ENCODE results near the gene PSMD14.

PSMD14 gene

DNA sequence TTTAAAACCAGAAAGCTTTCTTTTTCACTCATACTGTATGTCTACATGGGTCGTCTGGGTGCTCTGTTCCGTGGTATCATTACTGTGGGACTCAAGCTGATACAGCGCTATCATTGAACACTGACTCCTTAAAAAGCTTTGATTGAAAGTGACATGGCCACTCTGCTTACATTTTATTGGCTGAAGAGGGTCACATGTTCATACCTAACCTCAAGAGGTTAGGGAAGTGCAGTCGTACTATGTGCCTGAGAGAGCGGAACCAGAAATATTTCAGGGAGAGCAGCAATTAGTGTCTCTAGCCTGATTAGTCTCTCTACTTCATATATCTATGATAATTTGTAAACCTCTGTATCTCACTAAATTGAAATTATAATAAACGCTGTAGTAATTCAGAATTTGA lies 43.5 kb downstream of the PSMD14 start:
- Histone ChIP-seq H3K27ac (ENCODE audit: extremely low read depth, low read depth, low read length) (no peak overlapping the region), H3K36me3 (ENCODE audit: control insufficient read depth in 2 of 2, insufficient read depth in 1 of 2, low read length in 2 of 2) (no peaks in the 10 kb centered on the region), H3K9me3 (ENCODE audit: control insufficient read depth, insufficient read depth, low read depth, low read length) (no peaks in the 10 kb centered on the region), H3K4me3 (ENCODE audit: low read depth, low read length) (no peak overlapping the region), H3K4me1 (ENCODE audit: control insufficient read depth, insufficient read depth, low read length) (peaks cover 10% of the 10 kb centered on the region; the same call in 1 of the 2 replicates)
- ChIA-PET POLR2A (no interaction called here), CTCF (no interaction called here)
- TF ChIP-seq ZNF791 (tag by site-specific recombination; IDR thresholded peaks at IDR 0.05) (no peak), ZFP41 (tag by site-specific recombination; IDR thresholded peaks at IDR 0.05; ENCODE audit: borderline replicate concordance) (no peak), KLF9 (tag by site-specific recombination; IDR thresholded peaks at IDR 0.05; ENCODE audit: low read depth) (no peak), ZNF514 (tag by site-specific recombination; IDR thresholded peaks at IDR 0.05) (no peak), ZNF23 (tag by site-specific recombination; IDR thresholded peaks at IDR 0.05; ENCODE audit: borderline replicate concordance) (no peak), ZNF555 (tag by site-specific recombination; conservative IDR thresholded peaks at IDR 0.05) (no peak), GLIS2 (tag by site-specific recombination; IDR thresholded peaks at IDR 0.05) (no peak), ZNF560 (tag by site-specific recombination; IDR thresholded peaks at IDR 0.05; ENCODE audit: borderline replicate concordance) (no peak), ZBTB8A (tag by site-specific recombination; IDR thresholded peaks at IDR 0.05) (no peak), KLF7 (tag by site-specific recombination; IDR thresholded peaks at IDR 0.05; ENCODE audit: borderline replicate concordance) (no peak), ZNF302 (tag by site-specific recombination; IDR thresholded peaks at IDR 0.05; ENCODE audit: low read depth) (no peak)
- TF ChIP-seq, protein P1, sequence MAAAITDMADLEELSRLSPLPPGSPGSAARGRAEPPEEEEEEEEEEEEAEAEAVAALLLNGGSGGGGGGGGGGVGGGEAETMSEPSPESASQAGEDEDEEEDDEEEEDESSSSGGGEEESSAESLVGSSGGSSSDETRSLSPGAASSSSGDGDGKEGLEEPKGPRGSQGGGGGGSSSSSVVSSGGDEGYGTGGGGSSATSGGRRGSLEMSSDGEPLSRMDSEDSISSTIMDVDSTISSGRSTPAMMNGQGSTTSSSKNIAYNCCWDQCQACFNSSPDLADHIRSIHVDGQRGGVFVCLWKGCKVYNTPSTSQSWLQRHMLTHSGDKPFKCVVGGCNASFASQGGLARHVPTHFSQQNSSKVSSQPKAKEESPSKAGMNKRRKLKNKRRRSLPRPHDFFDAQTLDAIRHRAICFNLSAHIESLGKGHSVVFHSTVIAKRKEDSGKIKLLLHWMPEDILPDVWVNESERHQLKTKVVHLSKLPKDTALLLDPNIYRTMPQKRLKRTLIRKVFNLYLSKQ (tag by site-specific recombination; IDR thresholded peaks at IDR 0.05; ENCODE audit: borderline replicate concordance) = no peak
- TF ChIP-seq, protein P2, sequence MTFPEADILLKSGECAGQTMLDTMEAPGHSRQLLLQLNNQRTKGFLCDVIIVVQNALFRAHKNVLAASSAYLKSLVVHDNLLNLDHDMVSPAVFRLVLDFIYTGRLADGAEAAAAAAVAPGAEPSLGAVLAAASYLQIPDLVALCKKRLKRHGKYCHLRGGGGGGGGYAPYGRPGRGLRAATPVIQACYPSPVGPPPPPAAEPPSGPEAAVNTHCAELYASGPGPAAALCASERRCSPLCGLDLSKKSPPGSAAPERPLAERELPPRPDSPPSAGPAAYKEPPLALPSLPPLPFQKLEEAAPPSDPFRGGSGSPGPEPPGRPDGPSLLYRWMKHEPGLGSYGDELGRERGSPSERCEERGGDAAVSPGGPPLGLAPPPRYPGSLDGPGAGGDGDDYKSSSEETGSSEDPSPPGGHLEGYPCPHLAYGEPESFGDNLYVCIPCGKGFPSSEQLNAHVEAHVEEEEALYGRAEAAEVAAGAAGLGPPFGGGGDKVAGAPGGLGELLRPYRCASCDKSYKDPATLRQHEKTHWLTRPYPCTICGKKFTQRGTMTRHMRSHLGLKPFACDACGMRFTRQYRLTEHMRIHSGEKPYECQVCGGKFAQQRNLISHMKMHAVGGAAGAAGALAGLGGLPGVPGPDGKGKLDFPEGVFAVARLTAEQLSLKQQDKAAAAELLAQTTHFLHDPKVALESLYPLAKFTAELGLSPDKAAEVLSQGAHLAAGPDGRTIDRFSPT (tag by site-specific recombination; IDR thresholded peaks at IDR 0.05) = no peak
- TF ChIP-seq, protein P3, sequence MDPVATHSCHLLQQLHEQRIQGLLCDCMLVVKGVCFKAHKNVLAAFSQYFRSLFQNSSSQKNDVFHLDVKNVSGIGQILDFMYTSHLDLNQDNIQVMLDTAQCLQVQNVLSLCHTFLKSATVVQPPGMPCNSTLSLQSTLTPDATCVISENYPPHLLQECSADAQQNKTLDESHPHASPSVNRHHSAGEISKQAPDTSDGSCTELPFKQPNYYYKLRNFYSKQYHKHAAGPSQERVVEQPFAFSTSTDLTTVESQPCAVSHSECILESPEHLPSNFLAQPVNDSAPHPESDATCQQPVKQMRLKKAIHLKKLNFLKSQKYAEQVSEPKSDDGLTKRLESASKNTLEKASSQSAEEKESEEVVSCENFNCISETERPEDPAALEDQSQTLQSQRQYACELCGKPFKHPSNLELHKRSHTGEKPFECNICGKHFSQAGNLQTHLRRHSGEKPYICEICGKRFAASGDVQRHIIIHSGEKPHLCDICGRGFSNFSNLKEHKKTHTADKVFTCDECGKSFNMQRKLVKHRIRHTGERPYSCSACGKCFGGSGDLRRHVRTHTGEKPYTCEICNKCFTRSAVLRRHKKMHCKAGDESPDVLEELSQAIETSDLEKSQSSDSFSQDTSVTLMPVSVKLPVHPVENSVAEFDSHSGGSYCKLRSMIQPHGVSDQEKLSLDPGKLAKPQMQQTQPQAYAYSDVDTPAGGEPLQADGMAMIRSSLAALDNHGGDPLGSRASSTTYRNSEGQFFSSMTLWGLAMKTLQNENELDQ (tag by site-specific recombination; IDR thresholded peaks at IDR 0.05; ENCODE audit: low read depth) = no peak
- TF ChIP-seq, protein P4, sequence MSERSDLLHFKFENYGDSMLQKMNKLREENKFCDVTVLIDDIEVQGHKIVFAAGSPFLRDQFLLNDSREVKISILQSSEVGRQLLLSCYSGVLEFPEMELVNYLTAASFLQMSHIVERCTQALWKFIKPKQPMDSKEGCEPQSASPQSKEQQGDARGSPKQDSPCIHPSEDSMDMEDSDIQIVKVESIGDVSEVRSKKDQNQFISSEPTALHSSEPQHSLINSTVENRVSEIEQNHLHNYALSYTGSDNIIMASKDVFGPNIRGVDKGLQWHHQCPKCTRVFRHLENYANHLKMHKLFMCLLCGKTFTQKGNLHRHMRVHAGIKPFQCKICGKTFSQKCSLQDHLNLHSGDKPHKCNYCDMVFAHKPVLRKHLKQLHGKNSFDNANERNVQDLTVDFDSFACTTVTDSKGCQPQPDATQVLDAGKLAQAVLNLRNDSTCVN (tag by site-specific recombination; optimal IDR thresholded peaks at IDR 0.05) = no peak
- TF ChIP-seq, protein P5, sequence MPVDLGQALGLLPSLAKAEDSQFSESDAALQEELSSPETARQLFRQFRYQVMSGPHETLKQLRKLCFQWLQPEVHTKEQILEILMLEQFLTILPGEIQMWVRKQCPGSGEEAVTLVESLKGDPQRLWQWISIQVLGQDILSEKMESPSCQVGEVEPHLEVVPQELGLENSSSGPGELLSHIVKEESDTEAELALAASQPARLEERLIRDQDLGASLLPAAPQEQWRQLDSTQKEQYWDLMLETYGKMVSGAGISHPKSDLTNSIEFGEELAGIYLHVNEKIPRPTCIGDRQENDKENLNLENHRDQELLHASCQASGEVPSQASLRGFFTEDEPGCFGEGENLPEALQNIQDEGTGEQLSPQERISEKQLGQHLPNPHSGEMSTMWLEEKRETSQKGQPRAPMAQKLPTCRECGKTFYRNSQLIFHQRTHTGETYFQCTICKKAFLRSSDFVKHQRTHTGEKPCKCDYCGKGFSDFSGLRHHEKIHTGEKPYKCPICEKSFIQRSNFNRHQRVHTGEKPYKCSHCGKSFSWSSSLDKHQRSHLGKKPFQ (tag by site-specific recombination; IDR thresholded peaks at IDR 0.05) = no peak

DNA sequence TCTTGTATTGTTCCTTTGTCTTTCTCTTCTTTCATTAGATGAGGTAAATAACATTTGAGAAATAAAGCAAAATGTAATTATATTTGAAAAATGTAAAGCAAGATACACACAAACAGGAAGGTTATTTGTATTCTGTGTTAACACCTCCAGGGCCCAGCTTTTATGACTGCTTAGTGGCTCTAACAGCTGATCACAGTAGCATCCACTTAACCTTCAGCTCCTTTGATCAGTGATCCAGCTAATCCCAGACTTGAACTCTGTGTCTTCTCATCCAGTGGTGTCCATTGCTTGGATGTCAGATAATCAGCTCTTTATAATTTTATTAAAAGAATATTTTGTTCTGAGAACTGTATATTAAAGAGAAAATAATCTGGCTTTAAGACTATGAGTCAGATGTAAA lies 44.5 kb downstream of the PSMD14 start:
- no peaks in the 10 kb centered on the region for H3K9me3 ChIP-seq (ENCODE audit: control insufficient read depth, insufficient read depth, low read depth, low read length)
- ChIA-PET POLR2A (interaction anchor here (1.7 kb wide), 1 partner anchor 45 kb away, joined by 9 read pairs; the partner anchor contains the start of gene PSMD14), CTCF (no interaction called here)
- H3K4me1 ChIP-seq (ENCODE audit: control insufficient read depth, insufficient read depth, low read length) = peaks cover 16% of the 10 kb centered on the region
- H3K27ac ChIP-seq (ENCODE audit: extremely low read depth, low read depth, low read length) = no peak overlapping the region
- no peaks in the 10 kb centered on the region for H3K36me3 ChIP-seq (ENCODE audit: control insufficient read depth in 2 of 2, insufficient read depth in 1 of 2, low read length in 2 of 2)
- no peak overlapping the region for H3K4me3 ChIP-seq (ENCODE audit: low read depth, low read length)
- TF ChIP-seq ZNF350 (tag by site-specific recombination; IDR thresholded peaks at IDR 0.05) = no peak
- TF ChIP-seq, protein P6, sequence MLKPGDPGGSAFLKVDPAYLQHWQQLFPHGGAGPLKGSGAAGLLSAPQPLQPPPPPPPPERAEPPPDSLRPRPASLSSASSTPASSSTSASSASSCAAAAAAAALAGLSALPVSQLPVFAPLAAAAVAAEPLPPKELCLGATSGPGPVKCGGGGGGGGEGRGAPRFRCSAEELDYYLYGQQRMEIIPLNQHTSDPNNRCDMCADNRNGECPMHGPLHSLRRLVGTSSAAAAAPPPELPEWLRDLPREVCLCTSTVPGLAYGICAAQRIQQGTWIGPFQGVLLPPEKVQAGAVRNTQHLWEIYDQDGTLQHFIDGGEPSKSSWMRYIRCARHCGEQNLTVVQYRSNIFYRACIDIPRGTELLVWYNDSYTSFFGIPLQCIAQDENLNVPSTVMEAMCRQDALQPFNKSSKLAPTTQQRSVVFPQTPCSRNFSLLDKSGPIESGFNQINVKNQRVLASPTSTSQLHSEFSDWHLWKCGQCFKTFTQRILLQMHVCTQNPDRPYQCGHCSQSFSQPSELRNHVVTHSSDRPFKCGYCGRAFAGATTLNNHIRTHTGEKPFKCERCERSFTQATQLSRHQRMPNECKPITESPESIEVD (tag by site-specific recombination; IDR thresholded peaks at IDR 0.05) = 0 out of 2 replicates have a peak, but pooled peaks have one; percentile 26
- no peak for TF ChIP-seq KLF7 (tag by site-specific recombination; IDR thresholded peaks at IDR 0.05; ENCODE audit: borderline replicate concordance)
- no peak for TF ChIP-seq ZNF23 (tag by site-specific recombination; IDR thresholded peaks at IDR 0.05; ENCODE audit: borderline replicate concordance)
- no peak for TF ChIP-seq ZNF426 (tag by site-specific recombination; IDR thresholded peaks at IDR 0.05)
- no peak for TF ChIP-seq ZFHX2 (tag by site-specific recombination; conservative IDR thresholded peaks at IDR 0.05)
- TF ChIP-seq KLF9 (tag by site-specific recombination; IDR thresholded peaks at IDR 0.05; ENCODE audit: low read depth) = no peak
- TF ChIP-seq TCF7L2 (IDR thresholded peaks at IDR 0.05; ENCODE audit: borderline replicate concordance, low read depth, low read length) = peak; percentile 87; the same call in 1 of the 2 replicates

Data from HEK293 (cell line).